Esophagus muscularis mucosa (tissue), 4 donors: Measurements from ENCODE around the gene PTPRJ. TPM values are rescaled to one million over a fixed set of nuclear protein-coding genes. Genes with fewer than 3 reads are reported as not detected.

Experiments used
- DNase-seq: peaks from one replicate; pipeline ENCODE4 v3.0.0-alpha.2; 2017; ENCODE audit errors: extremely low spot score
- H3K27ac ChIP-seq, 4 donors: fragments of 200-600 bp; sonication (generic); replicated peaks in 1 of 4; 1 replicate in 3 of 4; 2 replicates in 1 of 4; pipeline ENCODE4 v1.5.1; 2016 to 2019; ENCODE audit warnings: mild to moderate bottlenecking in 1 of 4
- H3K27me3 ChIP-seq, 4 donors: fragments of 200-600 bp; sonication (generic); one replicate each; pipeline versions ENCODE4 v1.5.1 to v1.6.0; 2016 to 2019
- H3K36me3 ChIP-seq, 4 donors: fragments of 200-600 bp; sonication (generic); one replicate each; pipeline ENCODE4 v1.5.1; 2016 to 2019
- H3K4me1 ChIP-seq, 4 donors: fragments of 200-600 bp; sonication (generic); one replicate each; pipeline ENCODE4 v1.5.1; 2016 to 2019
- H3K4me3 ChIP-seq, 4 donors: fragments of 200-600 bp; sonication (generic); 1 replicate in 2 of 4; 2 replicates in 2 of 4; pipeline ENCODE4 v1.5.1; 2016 to 2019; ENCODE audit warnings: mild to moderate bottlenecking in 4 of 4, moderate library complexity in 1 of 4
- H3K9me3 ChIP-seq, 4 donors: fragments of 200-600 bp; sonication (generic); 1 replicate in 3 of 4; 2 replicates in 1 of 4; pipeline ENCODE4 v1.5.1; 2016 to 2019
- EP300 ChIP-seq: sonication (generic); formaldehyde crosslinking; IDR thresholded peaks from one replicate; pipeline ENCODE4 v1.6.1; 2017; ENCODE audit warnings: antibody characterized with exemption
- POLR2A ChIP-seq: fragments of 450-650 bp; IDR thresholded peaks from one replicate; pipeline ENCODE4 v1.6.1; 2017; ENCODE audit warnings: antibody characterized with exemption, moderate library complexity, mild to moderate bottlenecking, low read depth
- POLR2AphosphoS5 ChIP-seq, 2 donors: sonication (generic); formaldehyde crosslinking; IDR thresholded peaks; one replicate each; pipeline ENCODE4 v1.6.1; 2017; ENCODE audit warnings: antibody characterized with exemption in 2 of 2
- WGBS: methylation state at CpG from one replicate; pipeline ENCODE4 v1.1.5; 2018; 5-methylcytosine and 5-hydroxymethylcytosine counted together
- intact Hi-C: fragments of 100-400 bp; cut with DNase I; formaldehyde crosslinking; loops from one replicate; pipeline ENCODE4 v1.15.1; 2023
- total RNA-seq, 4 donors: library from RNA; depleted of rRNA; stranded (reverse); fragments of >200 nt; gene quantifications; one replicate each; pipeline versions ENCODE4 v1.1.0 to v1.2.1, GENCODE V29; 2016
- TF ChIP-seq, protein P1 (sequence below), 3 experiments: fragments of 200-600 bp in 2 of 3; fragments of 450-650 bp in 1 of 3; sonication (generic) in 2 of 3; IDR thresholded peaks; one replicate each; pipeline ENCODE4 v1.5.1; 2017 to 2019; ENCODE audit warnings: antibody characterized with exemption in 3 of 3, mild to moderate bottlenecking in 2 of 3, moderate library complexity in 1 of 3

PTPRJ gene
- total RNA-seq, 4 donors from 2014 or later = 8.3 to 14.1 (median 10.5) TPM

DNA sequence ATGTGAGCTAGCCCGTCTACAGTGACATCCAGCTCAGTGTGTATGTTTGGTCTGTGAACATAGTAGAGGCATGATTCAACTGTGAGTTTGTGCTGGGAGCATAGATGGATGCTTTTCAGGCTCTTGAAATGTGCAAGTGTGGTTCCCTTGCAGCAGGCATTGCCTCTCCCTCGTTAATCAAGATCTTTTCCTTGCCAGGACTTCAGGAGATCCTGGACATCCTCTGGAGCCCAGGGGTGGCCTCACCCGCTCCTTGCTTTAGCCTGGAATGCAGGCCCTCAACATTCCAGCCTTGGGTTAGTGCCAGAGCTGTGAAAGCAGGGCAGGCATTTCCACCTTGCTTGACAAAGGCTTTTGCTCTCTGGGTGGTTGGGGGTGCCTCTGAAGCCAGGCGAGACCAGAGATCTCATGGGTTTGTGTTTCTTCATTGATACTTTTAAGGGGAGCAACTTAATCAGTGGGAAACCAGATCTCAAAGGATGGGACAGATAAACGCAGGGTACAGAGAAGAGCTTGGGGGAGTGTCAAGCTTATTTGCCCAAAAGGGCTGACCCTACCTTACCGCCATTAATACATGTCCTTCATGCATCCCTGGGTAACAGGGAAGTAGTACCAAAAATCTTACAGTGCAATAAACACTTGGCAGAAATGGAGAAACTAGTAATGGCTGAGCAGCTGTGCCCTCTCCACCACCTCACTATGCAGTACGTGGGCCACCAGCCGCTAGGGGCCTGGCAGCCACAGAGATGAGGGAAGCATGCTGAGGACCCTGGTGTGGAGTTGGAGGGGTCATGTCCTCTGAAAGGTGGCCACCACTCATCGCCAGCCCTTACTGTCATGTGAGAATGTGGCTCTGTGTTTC lies 72.1 kb downstream of the PTPRJ start:
- no peak for TF ChIP-seq POLR2A
- TF ChIP-seq EP300 = no peak
- TF ChIP-seq, protein P1, sequence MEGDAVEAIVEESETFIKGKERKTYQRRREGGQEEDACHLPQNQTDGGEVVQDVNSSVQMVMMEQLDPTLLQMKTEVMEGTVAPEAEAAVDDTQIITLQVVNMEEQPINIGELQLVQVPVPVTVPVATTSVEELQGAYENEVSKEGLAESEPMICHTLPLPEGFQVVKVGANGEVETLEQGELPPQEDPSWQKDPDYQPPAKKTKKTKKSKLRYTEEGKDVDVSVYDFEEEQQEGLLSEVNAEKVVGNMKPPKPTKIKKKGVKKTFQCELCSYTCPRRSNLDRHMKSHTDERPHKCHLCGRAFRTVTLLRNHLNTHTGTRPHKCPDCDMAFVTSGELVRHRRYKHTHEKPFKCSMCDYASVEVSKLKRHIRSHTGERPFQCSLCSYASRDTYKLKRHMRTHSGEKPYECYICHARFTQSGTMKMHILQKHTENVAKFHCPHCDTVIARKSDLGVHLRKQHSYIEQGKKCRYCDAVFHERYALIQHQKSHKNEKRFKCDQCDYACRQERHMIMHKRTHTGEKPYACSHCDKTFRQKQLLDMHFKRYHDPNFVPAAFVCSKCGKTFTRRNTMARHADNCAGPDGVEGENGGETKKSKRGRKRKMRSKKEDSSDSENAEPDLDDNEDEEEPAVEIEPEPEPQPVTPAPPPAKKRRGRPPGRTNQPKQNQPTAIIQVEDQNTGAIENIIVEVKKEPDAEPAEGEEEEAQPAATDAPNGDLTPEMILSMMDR (IDR thresholded peaks at IDR 0.05) = no peak
- TF ChIP-seq POLR2AphosphoS5 (IDR thresholded peaks at IDR 0.05) = no peak
- no peak overlapping the region for H3K27ac ChIP-seq
- intact Hi-C loops = no loop called here
- no peak overlapping the region for H3K4me3 ChIP-seq
- 83% methylated on average over 9 of the region's 9 CpGs for WGBS
- H3K27me3 ChIP-seq = no peaks in the 10 kb centered on the region
- no peaks in the 10 kb centered on the region for H3K36me3 ChIP-seq
- H3K9me3 ChIP-seq = no peaks in the 10 kb centered on the region
- DNase-seq = no peak
- H3K4me1 ChIP-seq = peaks cover 13 to 38% (median 17%) of the 10 kb centered on the region in 4 donors

DNA sequence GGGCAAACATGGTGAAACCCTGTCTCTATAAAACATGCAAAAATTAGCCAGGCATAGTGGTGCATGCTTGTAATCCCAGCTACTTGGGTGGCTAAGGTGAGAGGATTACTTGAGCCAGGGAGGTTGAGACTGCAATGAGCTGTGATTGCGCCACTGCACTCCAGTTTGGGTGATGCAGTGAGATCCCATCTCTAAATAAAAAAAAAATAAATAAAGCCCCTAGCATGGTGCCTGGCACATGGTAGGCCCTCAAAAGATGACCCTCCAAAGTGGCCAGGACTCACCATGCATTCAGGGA lies 74.6 kb downstream of the PTPRJ start:
- H3K9me3 ChIP-seq = no peaks in the 10 kb centered on the region
- H3K27me3 ChIP-seq = no peaks in the 10 kb centered on the region
- H3K4me3 ChIP-seq = no peak overlapping the region
- H3K4me1 ChIP-seq = peaks cover 13 to 38% (median 17%) of the 10 kb centered on the region in 4 donors
- no peak overlapping the region for H3K27ac ChIP-seq
- no peaks in the 10 kb centered on the region for H3K36me3 ChIP-seq
- WGBS = 100% methylated on average over 1 of the region's 1 CpG
- TF ChIP-seq POLR2A = no peak
- no peak for TF ChIP-seq POLR2AphosphoS5 (IDR thresholded peaks at IDR 0.05)
- TF ChIP-seq EP300 = no peak
- TF ChIP-seq, protein P1 (IDR thresholded peaks at IDR 0.05) = no peak
- no peak for DNase-seq
- intact Hi-C loops = no loop called here

DNA sequence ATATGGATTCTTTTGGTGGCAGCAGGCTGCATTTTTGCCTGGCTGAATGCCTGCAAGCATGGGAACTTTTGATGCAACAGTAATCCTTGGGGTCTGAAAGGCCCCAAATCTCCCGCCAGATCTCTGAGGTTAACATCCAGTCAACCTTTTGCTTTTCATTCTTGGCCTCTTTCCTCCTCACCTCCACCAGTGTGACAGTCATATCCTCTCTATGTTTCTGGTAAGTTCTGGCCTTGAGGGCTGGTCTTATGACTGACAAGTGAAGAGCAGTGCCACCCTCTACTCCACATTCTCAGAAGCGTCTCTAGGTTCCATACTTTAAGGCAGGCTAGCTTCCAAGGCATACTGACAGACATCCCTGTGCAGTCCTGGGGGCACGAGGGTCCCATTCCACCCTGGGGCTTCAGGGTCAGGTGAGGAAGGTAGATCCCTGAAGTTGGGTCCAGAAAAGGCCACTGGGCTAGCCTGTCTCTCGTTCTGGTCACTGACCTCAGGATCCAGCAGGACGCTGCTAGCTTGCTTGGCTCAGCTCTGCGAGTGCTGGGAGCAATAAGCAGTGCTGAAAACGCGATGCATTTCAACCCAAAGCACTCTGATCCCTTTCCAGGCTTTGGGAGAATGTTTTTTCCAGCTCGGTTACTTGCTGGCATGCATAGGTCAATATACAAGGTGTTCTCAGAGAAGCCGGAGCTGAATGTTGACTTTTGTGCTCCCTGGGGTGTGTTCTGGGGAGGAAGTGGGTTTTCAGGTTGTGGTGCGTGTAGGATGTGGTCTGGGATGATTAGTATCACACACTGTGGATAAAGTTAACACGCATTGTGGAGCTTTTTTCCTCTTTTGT lies 75.2 kb downstream of the PTPRJ start:
- Histone ChIP-seq H3K27ac (no peak overlapping the region), H3K27me3 (no peaks in the 10 kb centered on the region), H3K36me3 (no peaks in the 10 kb centered on the region), H3K4me3 (no peak overlapping the region), H3K9me3 (no peaks in the 10 kb centered on the region), H3K4me1 (peaks cover 13 to 35% (median 17%) of the 10 kb centered on the region in 4 donors)
- whole genome bisulfite sequencing = 74% methylated on average over 10 of the region's 12 CpGs
- no peak for TF ChIP-seq POLR2AphosphoS5 (IDR thresholded peaks at IDR 0.05)
- TF ChIP-seq, protein P1 (IDR thresholded peaks at IDR 0.05) = no peak
- no peak for TF ChIP-seq POLR2A
- TF ChIP-seq EP300 = no peak
- intact Hi-C loops = no loop called here
- DNase-seq = no peak

DNA sequence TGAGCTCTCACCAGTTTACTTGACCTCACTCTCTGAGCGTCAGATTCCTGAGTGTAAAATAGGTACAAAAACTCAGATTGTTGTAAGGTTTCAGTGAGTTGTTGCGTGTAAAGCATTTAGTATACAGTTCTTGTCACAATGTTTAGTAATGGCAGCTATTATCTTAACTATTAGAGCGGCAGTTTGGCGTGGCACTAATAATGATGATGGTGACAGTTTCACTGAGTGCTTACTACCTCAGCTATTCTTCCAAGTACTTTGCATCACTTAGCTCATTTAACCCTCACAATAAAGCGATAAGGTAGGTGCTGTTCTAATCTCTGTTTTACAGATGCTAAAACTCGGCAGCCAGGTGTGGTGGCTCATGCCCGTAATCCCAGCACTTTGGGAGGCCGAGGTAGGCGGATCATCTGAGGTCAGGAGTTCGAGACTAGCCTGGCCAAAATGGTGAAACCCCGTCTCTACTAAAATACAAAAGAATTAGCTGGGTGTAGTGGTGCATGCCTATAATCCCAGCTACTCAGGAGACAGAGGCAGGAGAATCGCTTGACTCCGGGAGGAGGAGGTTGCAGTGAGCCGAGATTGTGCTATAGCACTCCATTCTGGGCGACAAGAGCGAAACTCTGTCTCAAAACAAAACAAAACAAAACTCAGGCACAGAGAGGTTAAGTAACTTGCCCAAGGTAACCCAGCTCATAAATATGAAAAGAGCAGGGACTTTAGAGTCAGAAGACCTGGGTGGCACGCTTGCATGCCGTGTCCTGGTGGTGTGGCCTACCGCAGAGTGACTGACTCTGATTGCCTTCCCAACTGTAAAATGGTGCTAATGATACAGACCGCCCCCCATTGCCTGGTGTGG lies 76.2 kb downstream of the PTPRJ start:
- Histone ChIP-seq H3K27me3 (no peaks in the 10 kb centered on the region), H3K9me3 (no peaks in the 10 kb centered on the region), H3K36me3 (no peaks in the 10 kb centered on the region), H3K4me3 (no peak overlapping the region), H3K27ac (no peak overlapping the region), H3K4me1 (peaks cover 11 to 32% (median 17%) of the 10 kb centered on the region in 4 donors)
- intact Hi-C loops = no loop called here
- TF ChIP-seq, protein P1 (IDR thresholded peaks at IDR 0.05) = no peak
- no peak for TF ChIP-seq POLR2AphosphoS5 (IDR thresholded peaks at IDR 0.05)
- TF ChIP-seq EP300 = no peak
- TF ChIP-seq POLR2A = no peak
- WGBS = 96% methylated on average over 20 of the region's 20 CpGs
- no peak for DNase-seq
